Muscle layer of colon (tissue), 2 donors: Measurements from ENCODE around the gene GPR25.
A peak's percentile ranks its signal among the peaks of the same experiment; 100 is the strongest.

Experiments used
- H3K27ac ChIP-seq: one replicate; pipeline ENCODE4 v1.7.0; 2013; ENCODE audit warnings: low read depth, mild to moderate bottlenecking, low read length, moderate library complexity
- H3K27me3 ChIP-seq, 2 donors: one replicate each; pipeline ENCODE4 v1.7.0; 2013; ENCODE audit warnings: low read length in 2 of 2, mild to moderate bottlenecking in 2 of 2; ENCODE audit not compliant: insufficient read depth in 2 of 2, control insufficient read depth in 1 of 2
- H3K36me3 ChIP-seq: one replicate; pipeline ENCODE4 v1.7.0; 2013; ENCODE audit warnings: mild to moderate bottlenecking, low read length; ENCODE audit not compliant: insufficient read depth
- H3K4me1 ChIP-seq: one replicate; pipeline ENCODE4 v1.7.0; 2013; ENCODE audit warnings: mild to moderate bottlenecking, low read length; ENCODE audit not compliant: insufficient read depth
- H3K4me3 ChIP-seq, 2 donors: one replicate each; pipeline ENCODE4 v1.7.0; 2013; ENCODE audit warnings: low read length in 2 of 2, low read depth in 1 of 2, mild to moderate bottlenecking in 1 of 2, moderate library complexity in 1 of 2
- H3K9ac ChIP-seq: one replicate; pipeline ENCODE4 v1.7.0; 2013; ENCODE audit warnings: low read length
- H3K9me3 ChIP-seq: one replicate; pipeline ENCODE4 v1.7.0; 2013; ENCODE audit warnings: mild to moderate bottlenecking, low read length
- donor health status: abdominal sarcoma.
- donor health status: Adenocarcinoma of cecum.

Gene GPR25

DNA sequence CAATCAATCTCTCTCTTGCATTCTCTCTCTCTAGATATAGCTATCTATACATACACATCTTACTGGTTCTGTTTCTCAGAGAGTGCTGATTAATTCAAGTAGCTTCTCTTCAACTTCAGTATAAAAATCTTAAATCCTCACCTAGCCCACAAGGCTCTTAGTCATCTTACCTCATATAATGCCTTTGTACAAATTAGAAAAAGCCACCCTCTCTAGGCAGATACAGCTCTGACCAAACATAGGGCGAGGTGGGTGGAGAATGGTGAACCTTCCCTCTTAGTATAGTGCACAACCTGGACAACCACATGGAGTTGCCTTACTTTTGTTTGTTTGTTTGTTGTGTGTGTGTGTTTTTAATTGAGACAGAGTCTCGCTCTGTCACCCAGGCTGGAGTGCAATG lies 16.8 kb downstream of the GPR25 start:
- no peak overlapping the region for H3K27ac ChIP-seq
- peaks cover 4% of the 10 kb centered on the region for H3K4me1 ChIP-seq
- H3K9ac ChIP-seq, result no peak overlapping the region
- no peak overlapping the region for H3K4me3 ChIP-seq
- H3K27me3 ChIP-seq, result peaks cover 0 to 28% of the 10 kb centered on the region in 2 donors
- H3K36me3 ChIP-seq, result no peaks in the 10 kb centered on the region
- no peaks in the 10 kb centered on the region for H3K9me3 ChIP-seq

DNA sequence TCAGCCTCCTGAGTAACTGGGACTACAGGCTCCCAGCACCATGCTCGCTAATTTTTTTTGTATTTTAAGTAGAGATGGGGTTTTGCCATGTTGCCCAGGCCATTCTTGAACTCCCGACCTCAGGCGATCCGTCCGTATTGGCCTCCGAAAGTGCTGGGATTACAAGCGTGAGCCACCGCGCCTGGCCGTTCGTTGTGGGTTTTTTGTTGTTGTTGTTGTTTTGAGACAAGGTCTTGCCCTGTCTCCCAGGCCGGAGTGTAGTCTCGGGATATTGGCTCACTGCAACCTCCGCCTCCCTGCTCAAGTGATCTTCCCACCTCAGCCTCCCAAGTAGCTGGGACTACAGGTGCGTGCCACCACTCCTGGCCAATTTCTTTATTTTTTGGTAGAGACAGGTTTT lies 17.2 kb downstream of the GPR25 start:
- no peak overlapping the region for H3K27ac ChIP-seq
- H3K9me3 ChIP-seq, result no peaks in the 10 kb centered on the region
- H3K27me3 ChIP-seq, result peaks cover 0 to 28% of the 10 kb centered on the region in 2 donors
- peaks cover 4% of the 10 kb centered on the region for H3K4me1 ChIP-seq
- no peak overlapping the region for H3K4me3 ChIP-seq
- no peak overlapping the region for H3K9ac ChIP-seq
- H3K36me3 ChIP-seq, result no peaks in the 10 kb centered on the region

DNA sequence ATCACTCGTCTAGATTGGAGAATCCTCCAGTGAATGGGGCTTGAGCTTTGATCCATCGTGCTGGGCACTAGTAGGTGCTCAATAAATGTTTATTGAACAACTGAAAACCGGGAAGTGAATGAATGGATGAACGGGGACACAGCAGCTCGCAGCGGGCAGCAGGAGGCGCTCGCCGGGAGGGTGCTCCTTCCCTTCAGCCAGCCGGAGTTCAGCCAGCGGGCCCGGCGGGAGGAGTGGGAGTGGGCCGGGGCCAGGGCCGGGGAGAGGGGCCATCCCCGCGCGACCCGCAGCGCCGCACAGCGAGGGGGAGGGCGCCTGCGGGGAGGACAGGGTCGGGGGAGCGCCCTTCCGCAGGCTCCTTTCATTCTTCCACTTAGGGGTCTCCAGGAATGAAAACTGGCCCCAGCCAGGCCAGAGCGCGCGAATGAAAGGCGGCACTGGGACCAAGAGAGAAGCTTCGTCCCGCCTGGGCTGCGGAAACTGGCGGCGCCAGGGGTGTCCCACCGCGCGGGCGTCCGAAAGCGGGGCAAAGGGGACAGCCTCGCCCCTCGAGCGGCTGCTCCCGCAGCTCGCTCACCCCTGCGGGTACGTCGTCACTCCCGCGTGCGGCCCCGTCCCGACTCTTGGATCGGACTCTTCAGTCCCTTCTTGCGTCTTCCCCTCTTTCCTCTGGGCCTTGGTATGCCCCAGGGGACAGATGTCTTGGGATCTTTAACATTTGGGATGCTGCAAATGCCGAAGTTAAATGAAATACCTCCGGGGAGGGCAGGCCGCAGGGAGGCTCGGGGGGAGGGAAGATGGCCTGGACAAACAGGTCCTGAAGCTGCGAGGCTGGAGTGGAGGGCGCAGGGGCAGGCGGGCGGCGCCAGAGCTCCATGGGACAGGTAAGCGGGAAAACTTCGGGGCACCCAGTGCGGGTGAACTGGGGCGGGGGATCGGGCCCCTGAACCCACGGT lies 18.3 kb downstream of the GPR25 start:
- H3K27me3 ChIP-seq, result peaks cover 0 to 28% of the 10 kb centered on the region in 2 donors
- peaks cover 4% of the 10 kb centered on the region for H3K4me1 ChIP-seq
- H3K27ac ChIP-seq, result no peak overlapping the region

DNA sequence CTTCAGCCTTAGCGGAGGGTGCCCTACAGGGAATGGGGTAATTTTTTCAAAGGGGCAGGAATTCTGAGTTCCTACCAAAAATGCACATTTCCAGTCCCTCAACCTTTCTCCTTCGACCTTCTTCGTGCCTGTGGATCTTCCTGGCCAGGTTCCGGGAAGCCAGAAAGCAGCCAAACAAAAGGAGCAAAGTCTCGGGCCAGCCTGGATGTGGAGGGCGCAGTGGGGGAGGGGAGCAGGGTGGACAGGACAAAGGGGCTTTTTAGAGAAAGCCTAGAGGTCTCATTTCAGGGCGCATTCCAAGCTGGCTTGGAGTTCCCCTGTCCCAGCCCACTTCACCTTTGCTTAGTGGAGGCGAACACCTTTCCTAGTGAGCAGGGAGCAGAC lies 19.0 kb downstream of the GPR25 start:
- Histone ChIP-seq H3K9me3 (no peaks in the 10 kb centered on the region), H3K4me3 (peak overlapping the region in 1 of 2 donors; percentile 35), H3K4me1 (peaks cover 4% of the 10 kb centered on the region), H3K27me3 (peaks cover 0 to 28% of the 10 kb centered on the region in 2 donors), H3K9ac (no peak overlapping the region), H3K36me3 (no peaks in the 10 kb centered on the region), H3K27ac (no peak overlapping the region)

More for the DNA sequence above, 18.3 kb downstream of the GPR25 start:
- Histone ChIP-seq H3K36me3 (no peaks in the 10 kb centered on the region), H3K4me3 (peak overlapping the region; percentile 34 to 35), H3K9me3 (no peaks in the 10 kb centered on the region), H3K9ac (no peak overlapping the region)

DNA sequence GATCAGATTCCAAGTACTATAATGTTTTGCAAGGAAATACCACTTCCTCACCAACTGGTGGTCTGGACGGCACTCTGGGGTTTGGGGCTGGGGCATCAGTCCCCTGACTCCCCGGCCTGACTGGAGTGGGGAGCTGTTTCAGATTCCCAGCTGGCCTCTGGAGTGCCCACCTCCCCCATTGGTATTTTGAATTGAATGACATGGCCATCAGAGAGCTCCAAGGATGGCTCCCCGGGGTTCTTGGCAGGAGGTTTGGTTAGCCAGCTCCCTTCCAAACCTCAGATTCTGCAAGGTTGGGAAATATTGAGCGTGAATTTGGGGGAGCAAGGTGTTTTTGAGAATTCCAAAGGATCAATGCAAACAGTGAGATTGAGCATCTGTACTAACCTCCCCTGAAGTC lies 19.8 kb downstream of the GPR25 start:
- H3K27ac ChIP-seq, result no peak overlapping the region
- H3K9ac ChIP-seq, result no peak overlapping the region
- H3K36me3 ChIP-seq, result no peaks in the 10 kb centered on the region
- H3K27me3 ChIP-seq, result peaks cover 0 to 28% of the 10 kb centered on the region in 2 donors
- peaks cover 4% of the 10 kb centered on the region for H3K4me1 ChIP-seq
- no peak overlapping the region for H3K4me3 ChIP-seq
- H3K9me3 ChIP-seq, result no peaks in the 10 kb centered on the region

DNA sequence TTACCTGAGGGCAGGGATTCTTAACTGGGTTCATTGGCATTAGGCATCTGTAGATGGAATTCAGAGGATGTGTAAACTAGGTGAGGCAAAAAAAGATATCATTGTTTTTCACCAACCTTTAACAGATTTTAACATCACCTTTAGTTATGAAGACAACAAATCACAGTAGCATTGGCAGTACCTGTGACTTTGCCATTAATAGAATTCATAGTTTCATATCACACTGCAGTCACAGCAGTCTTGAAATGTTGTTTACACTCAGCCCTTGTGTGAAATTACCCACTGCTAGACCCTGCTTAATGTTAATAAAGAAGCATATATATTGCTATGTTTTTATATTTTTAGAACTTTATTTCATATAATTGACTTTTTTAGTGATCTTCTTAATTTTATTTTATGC lies 20.2 kb downstream of the GPR25 start:
- no peaks in the 10 kb centered on the region for H3K36me3 ChIP-seq
- H3K27me3 ChIP-seq, result peaks cover 0 to 28% of the 10 kb centered on the region in 2 donors

DNA sequence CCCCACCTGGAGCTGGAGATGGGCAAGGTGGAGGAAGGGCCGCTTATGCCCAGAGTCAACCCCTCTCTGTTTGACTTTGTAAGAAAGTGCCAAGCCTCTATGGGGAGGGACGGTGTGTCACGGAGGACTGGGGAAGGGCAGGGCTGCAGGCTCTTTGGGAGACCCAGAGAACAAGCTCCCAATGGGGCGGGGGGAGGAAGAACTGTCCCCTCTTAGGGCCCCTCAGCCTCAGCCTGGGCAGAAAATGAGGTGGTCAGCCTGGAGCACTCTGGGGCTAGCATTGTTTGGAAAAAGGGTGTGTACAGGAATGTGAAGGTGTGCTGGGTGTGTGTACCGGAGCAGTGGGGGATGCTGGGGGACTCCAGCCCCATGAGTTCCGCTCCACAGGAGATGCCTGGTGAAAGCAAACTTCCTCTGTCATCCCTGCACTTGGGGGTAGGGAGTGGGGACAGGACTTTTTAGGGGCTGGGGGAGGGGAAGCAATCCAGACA lies 20.7 kb downstream of the GPR25 start:
- no peak overlapping the region for H3K9ac ChIP-seq
- H3K27ac ChIP-seq, result no peak overlapping the region
- peaks cover 0 to 28% of the 10 kb centered on the region in 2 donors for H3K27me3 ChIP-seq

More for the DNA sequence above, 20.2 kb downstream of the GPR25 start:
- H3K27ac ChIP-seq, result no peak overlapping the region
- no peak overlapping the region for H3K4me3 ChIP-seq
- peaks cover 4% of the 10 kb centered on the region for H3K4me1 ChIP-seq
- no peak overlapping the region for H3K9ac ChIP-seq
- H3K9me3 ChIP-seq, result no peaks in the 10 kb centered on the region

DNA sequence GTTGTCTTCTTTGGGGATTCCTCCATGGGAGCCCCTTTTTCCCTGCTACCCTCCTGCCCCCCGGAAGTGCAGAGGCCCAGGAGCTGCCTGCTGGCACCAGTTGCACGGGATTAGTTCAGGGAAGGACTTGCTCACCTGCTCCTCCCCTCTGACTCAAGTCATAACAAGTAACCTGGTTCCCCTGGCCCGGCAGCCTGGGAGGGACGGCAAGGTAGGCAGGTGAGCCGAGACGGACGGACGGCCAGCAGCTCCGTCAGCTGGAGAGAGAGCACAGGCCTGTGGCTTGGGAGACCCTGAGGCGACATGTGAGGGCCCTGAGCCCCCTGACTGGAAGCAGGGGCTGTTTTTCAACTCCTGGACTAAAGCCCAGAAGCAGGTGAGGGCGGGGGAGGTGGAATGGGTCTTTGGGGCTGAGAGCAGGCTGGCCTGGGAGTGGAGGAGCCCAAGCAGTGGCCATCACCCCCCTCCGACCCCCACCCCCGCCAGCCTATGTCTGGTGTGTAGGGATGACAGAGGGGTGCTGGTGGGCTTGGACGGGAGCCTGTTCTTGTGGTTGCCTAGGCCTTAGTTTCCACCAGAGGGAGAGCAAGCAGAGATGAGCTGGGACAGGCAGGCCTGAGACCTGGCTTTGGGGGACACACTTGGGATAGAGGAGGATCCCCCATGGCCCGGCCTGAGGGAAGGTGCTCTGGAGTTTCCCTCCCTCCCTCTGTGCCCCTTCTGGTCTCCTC lies 22.1 kb downstream of the GPR25 start, which contains the start of gene INAVA:
INAVA (plus strand) TSS at position 189 of the 731 bp plus-strand sequence. CDS start 3,501 bp downstream, outside the sequence.
- H3K9me3 ChIP-seq, result no peaks in the 10 kb centered on the region
- H3K27ac ChIP-seq, result no peak within 1 kb of the TSS
- H3K4me1 ChIP-seq, result peaks cover 4% of the 10 kb centered on the region
- peaks cover 0 to 28% of the 10 kb centered on the region in 2 donors for H3K27me3 ChIP-seq
- H3K4me3 ChIP-seq, result no peak within 1 kb of the TSS
- H3K9ac ChIP-seq, result no peak within 1 kb of the TSS
- no peaks in the 10 kb centered on the region for H3K36me3 ChIP-seq

More for the DNA sequence above, 20.7 kb downstream of the GPR25 start:
- Histone ChIP-seq H3K4me1 (peaks cover 4% of the 10 kb centered on the region), H3K36me3 (no peaks in the 10 kb centered on the region), H3K4me3 (no peak overlapping the region), H3K9me3 (no peaks in the 10 kb centered on the region)

DNA sequence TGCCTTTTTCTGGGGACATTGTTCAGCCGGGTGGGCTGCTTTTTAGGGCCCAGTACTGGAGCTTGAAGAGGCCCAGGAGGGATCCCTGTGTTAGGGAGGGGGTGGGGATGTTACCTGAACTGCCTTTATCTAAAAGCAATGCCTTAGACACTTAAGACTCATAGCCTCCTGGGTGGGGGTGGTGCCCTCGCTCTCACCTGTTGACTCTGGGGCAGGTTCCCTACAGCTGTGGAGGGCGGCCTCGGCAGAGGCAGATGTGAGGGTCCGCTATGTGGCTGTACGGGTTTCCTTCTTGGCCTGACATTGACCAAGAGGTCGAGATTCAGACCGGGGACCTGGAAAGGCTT lies 22.6 kb downstream of the GPR25 start:
- H3K36me3 ChIP-seq, result no peaks in the 10 kb centered on the region
- H3K27me3 ChIP-seq, result peaks cover 0 to 28% of the 10 kb centered on the region in 2 donors
- H3K4me3 ChIP-seq, result no peak overlapping the region
- no peaks in the 10 kb centered on the region for H3K9me3 ChIP-seq
- H3K27ac ChIP-seq, result no peak overlapping the region
- peaks cover 4% of the 10 kb centered on the region for H3K4me1 ChIP-seq
- H3K9ac ChIP-seq, result no peak overlapping the region

DNA sequence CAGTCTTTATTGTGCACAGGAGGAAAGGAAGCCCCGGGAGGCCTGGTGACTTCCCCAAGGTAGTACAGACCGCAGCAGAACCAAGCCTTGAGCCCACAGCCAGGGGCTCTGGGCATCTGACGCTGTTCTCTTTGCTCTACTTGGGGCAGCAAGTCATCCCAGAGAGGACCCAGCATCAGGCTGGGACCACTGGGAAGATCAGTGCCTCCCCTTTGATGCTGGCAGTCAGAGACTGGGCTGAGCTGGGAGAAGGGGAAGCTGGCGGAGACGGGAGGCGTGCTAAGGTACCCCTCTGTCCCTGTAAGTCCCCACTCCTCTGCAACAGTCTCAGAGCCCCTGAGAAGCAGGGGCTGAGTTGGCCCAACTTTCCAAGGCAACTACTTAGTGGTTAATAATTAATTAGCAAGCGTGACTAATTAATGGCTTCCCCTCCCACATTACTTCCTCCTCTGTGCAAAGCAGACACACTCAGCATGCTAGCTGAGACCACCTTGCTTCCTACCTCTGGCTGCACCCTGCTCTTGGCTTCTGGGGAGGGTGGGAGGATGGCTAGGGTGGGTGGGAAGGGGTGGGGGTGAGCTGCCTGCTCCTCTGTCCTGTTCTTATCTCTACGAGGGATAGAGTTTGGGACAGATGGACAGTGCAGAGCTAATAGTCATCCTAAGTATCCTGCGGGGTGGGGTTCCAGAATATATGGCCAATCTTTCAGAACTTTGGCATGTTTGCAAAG lies 23.2 kb downstream of the GPR25 start:
- peaks cover 0 to 23% of the 10 kb centered on the region in 2 donors for H3K27me3 ChIP-seq
- H3K4me3 ChIP-seq, result no peak overlapping the region
- no peak overlapping the region for H3K9ac ChIP-seq
- H3K4me1 ChIP-seq, result peaks cover 4% of the 10 kb centered on the region
- H3K36me3 ChIP-seq, result no peaks in the 10 kb centered on the region
- H3K9me3 ChIP-seq, result no peaks in the 10 kb centered on the region
- H3K27ac ChIP-seq, result no peak overlapping the region
